ENCODE data around the gene KRTAP17-1.

Gene KRTAP17-1

GRCh38 chr17:41304091-41304490, 11.4 kb downstream of the KRTAP17-1 start:
- Histone ChIP-seq H3K27me3 (peaks cover 0 to 14% of the 10 kb centered on the region in 2 donors), H3K27ac (no peak overlapping the region), H3K9me3 (no peaks in the 10 kb centered on the region), H3K4me1 (peaks cover 0 to 12% (median 0%) of the 10 kb centered on the region in 4 donors), H3K4me3 (no peak overlapping the region), H3K36me3 (no peaks in the 10 kb centered on the region)
- no peak for TF ChIP-seq CTCF (IDR thresholded peaks at IDR 0.05)
- intact Hi-C loops (cut with DNase I; ENCODE audit: low total_unique reads) = no loop called here
- no peak for DNase-seq

- peaks cover 0 to 7% of the 10 kb centered on the region in 2 donors for H3K27me3 ChIP-seq
- H3K9me3 ChIP-seq = no peaks in the 10 kb centered on the region
- no peak for TF ChIP-seq CTCF (IDR thresholded peaks at IDR 0.05)
- no peaks in the 10 kb centered on the region for H3K36me3 ChIP-seq
- peaks cover 0 to 6% (median 0%) of the 10 kb centered on the region in 4 donors for H3K4me1 ChIP-seq
- DNase-seq = no peak
- no peak overlapping the region for H3K4me3 ChIP-seq
- H3K27ac ChIP-seq = no peak overlapping the region
- intact Hi-C loops (cut with DNase I; ENCODE audit: low total_unique reads) = no loop called here
These were observed 12.5 kb downstream of the KRTAP17-1 start for GRCh38 chr17:41302981-41303380.

- H3K9me3 ChIP-seq = no peaks in the 10 kb centered on the region
- H3K4me1 ChIP-seq = peaks cover 0 to 3% (median 0%) of the 10 kb centered on the region in 4 donors
- TF ChIP-seq CTCF (IDR thresholded peaks at IDR 0.05) = no peak
- intact Hi-C loops (cut with DNase I; ENCODE audit: low total_unique reads) = no loop called here
- H3K27me3 ChIP-seq = peaks cover 0 to 4% of the 10 kb centered on the region in 2 donors
- H3K36me3 ChIP-seq = no peaks in the 10 kb centered on the region
- no peak for DNase-seq
- H3K27ac ChIP-seq = no peak within 1 kb of the TSS
- H3K4me3 ChIP-seq = no peak within 1 kb of the TSS
These were observed 13.3 kb downstream of the KRTAP17-1 start, which contains the start of gene KRTAP29-1 for GRCh38 chr17:41301916-41302901. TSS of gene KRTAP29-1 (minus strand) at chr17:41302851. CDS start at chr17:41302851, 0 bp downstream.

GRCh38 chr17:41301204-41301790, 14.2 kb downstream of the KRTAP17-1 start:
- DNase-seq = no peak
- intact Hi-C loops (cut with DNase I; ENCODE audit: low total_unique reads) = no loop called here
- no peak for TF ChIP-seq CTCF (IDR thresholded peaks at IDR 0.05)

GRCh38 chr17:41298458-41299135, 16.9 kb downstream of the KRTAP17-1 start:
- Histone ChIP-seq H3K27me3 (peaks cover 0 to 4% of the 10 kb centered on the region in 2 donors), H3K4me1 (peaks cover 0 to 3% (median 0%) of the 10 kb centered on the region in 4 donors), H3K4me3 (no peak overlapping the region), H3K9me3 (no peaks in the 10 kb centered on the region), H3K27ac (no peak overlapping the region), H3K36me3 (no peaks in the 10 kb centered on the region)
- no peak for DNase-seq
- intact Hi-C loops (cut with DNase I; ENCODE audit: low total_unique reads) = no loop called here
- no peak for TF ChIP-seq CTCF (IDR thresholded peaks at IDR 0.05)

More at GRCh38 chr17:41301204-41301790, 14.2 kb downstream of the KRTAP17-1 start:
- Histone ChIP-seq H3K9me3 (no peaks in the 10 kb centered on the region), H3K27ac (no peak overlapping the region), H3K4me3 (no peak overlapping the region), H3K36me3 (no peaks in the 10 kb centered on the region), H3K27me3 (peaks cover 0 to 4% of the 10 kb centered on the region in 2 donors), H3K4me1 (peaks cover 0 to 3% (median 0%) of the 10 kb centered on the region in 4 donors)
